HG03196 (cell line): ENCODE results near the gene WDR27.
"Not testable (repeated sequence)": the region's sequence is repeated elsewhere in the genome, so short reads cannot be mapped to it uniquely, and the experiment has no call there.

Experiments used
- ATAC-seq: cut with Tn5 transposase; IDR thresholded peaks from one replicate; pipeline ENCODE4 v1.9.1; 2021; ENCODE audit not compliant: unreplicated experiment

The WDR27 gene

GRCh38 chr6:169533301-169534038, 168.4 kb downstream of the WDR27 start:
- no peak for ATAC-seq

GRCh38 chr6:169530752-169531123, 171.1 kb downstream of the WDR27 start:
- ATAC-seq, result no peak

GRCh38 chr6:169529931-169530751, 171.7 kb downstream of the WDR27 start:
- ATAC-seq, result no peak

GRCh38 chr6:169528755-169529154, 173.1 kb downstream of the WDR27 start:
- no peak for ATAC-seq

- ATAC-seq, result no peak
These were observed 174.5 kb downstream of the WDR27 start for GRCh38 chr6:169527306-169527705.

GRCh38 chr6:169521825-169522224, 180.0 kb downstream of the WDR27 start:
- ATAC-seq, result no peak

GRCh38 chr6:169520104-169520503, 181.7 kb downstream of the WDR27 start:
- ATAC-seq, result no peak

GRCh38 chr6:169518451-169518850, 183.4 kb downstream of the WDR27 start:
- no peak for ATAC-seq

GRCh38 chr6:169513478-169514193, 188.2 kb downstream of the WDR27 start:
- no peak for ATAC-seq

- not testable (repeated sequence) for ATAC-seq
These were observed 190.0 kb downstream of the WDR27 start for GRCh38 chr6:169511785-169512184.

GRCh38 chr6:169510871-169511270, 191.0 kb downstream of the WDR27 start:
- no peak for ATAC-seq

GRCh38 chr6:169508452-169508851, 193.4 kb downstream of the WDR27 start:
- no peak for ATAC-seq

GRCh38 chr6:169503422-169504152, 198.2 kb downstream of the WDR27 start:
- no peak for ATAC-seq

GRCh38 chr6:169502445-169502844, 199.4 kb downstream of the WDR27 start:
- no peak for ATAC-seq

GRCh38 chr6:169501777-169502313, 200.0 kb downstream of the WDR27 start:
- ATAC-seq, result no peak

GRCh38 chr6:169501128-169501527, 200.7 kb downstream of the WDR27 start:
- no peak for ATAC-seq

GRCh38 chr6:169500688-169501087, 201.1 kb downstream of the WDR27 start:
- no peak for ATAC-seq

GRCh38 chr6:169499848-169500247, 202.0 kb downstream of the WDR27 start:
- no peak for ATAC-seq

- ATAC-seq, result no peak
These were observed 202.8 kb downstream of the WDR27 start for GRCh38 chr6:169498916-169499513.

GRCh38 chr6:169495601-169496000, 206.2 kb downstream of the WDR27 start:
- no peak for ATAC-seq
